ENCODE measurements around the gene ARMC8.

The ARMC8 gene

GRCh38 chr3:138254216-138254615 is 67.1 kb downstream of the ARMC8 start:
- DNase-seq, result no peak

- no peak for DNase-seq
Observed at GRCh38 chr3:138256022-138256421, 68.9 kb downstream of the ARMC8 start.

- no peak for DNase-seq
Observed at GRCh38 chr3:138257986-138258385, 70.9 kb downstream of the ARMC8 start.

GRCh38 chr3:138259126-138259525 is 72.0 kb downstream of the ARMC8 start:
- DNase-seq, result no peak

- no peak for DNase-seq
Observed at GRCh38 chr3:138260611-138261010, 73.5 kb downstream of the ARMC8 start.

GRCh38 chr3:138263104-138263503 is 76.0 kb downstream of the ARMC8 start:
- no peak for DNase-seq

- DNase-seq, result no peak
Observed at GRCh38 chr3:138265745-138266144, 78.6 kb downstream of the ARMC8 start.

GRCh38 chr3:138267083-138267482 is 80.0 kb downstream of the ARMC8 start:
- DNase-seq, result no peak

- no peak for DNase-seq
Observed at GRCh38 chr3:138270245-138270644, 83.1 kb downstream of the ARMC8 start.

- no peak for DNase-seq
Observed at GRCh38 chr3:138271189-138271794, 84.2 kb downstream of the ARMC8 start.

GRCh38 chr3:138281561-138281960 is 94.5 kb downstream of the ARMC8 start:
- no peak for DNase-seq

GRCh38 chr3:138282836-138283235 is 95.7 kb downstream of the ARMC8 start:
- no peak for DNase-seq

- no peak for DNase-seq
Observed at GRCh38 chr3:138284079-138284478, 97.0 kb downstream of the ARMC8 start.

GRCh38 chr3:138284957-138285477 is 97.9 kb downstream of the ARMC8 start:
- no peak for DNase-seq

- DNase-seq, result no peak
Observed at GRCh38 chr3:138289260-138289659, 102.2 kb downstream of the ARMC8 start.

GRCh38 chr3:138289701-138290100 is 102.6 kb downstream of the ARMC8 start:
- DNase-seq, result no peak

- DNase-seq, result no peak
Observed at GRCh38 chr3:138296639-138297038, 109.5 kb downstream of the ARMC8 start.

GRCh38 chr3:138297059-138297607 is 110.0 kb downstream of the ARMC8 start:
- no peak for DNase-seq

GRCh38 chr3:138297876-138298275 is 110.8 kb downstream of the ARMC8 start:
- DNase-seq, result no peak

- DNase-seq, result no peak
Observed at GRCh38 chr3:138300647-138301046, 113.5 kb downstream of the ARMC8 start.

GRCh38 chr3:138303474-138303873 is 116.4 kb downstream of the ARMC8 start:
- DNase-seq, result no peak

- DNase-seq, result no peak
Observed at GRCh38 chr3:138307899-138308298, 120.8 kb downstream of the ARMC8 start.

GRCh38 chr3:138308783-138309182 is 121.7 kb downstream of the ARMC8 start:
- DNase-seq, result no peak

GRCh38 chr3:138310494-138310893 is 123.4 kb downstream of the ARMC8 start:
- no peak for DNase-seq

- DNase-seq, result no peak
Observed at GRCh38 chr3:138314751-138315150, 127.7 kb downstream of the ARMC8 start.
